Measurements from ENCODE around the gene SH3PXD2A. TPM values are rescaled to one million over a fixed set of nuclear protein-coding genes. Genes with fewer than 3 reads are reported as not detected.

SH3PXD2A gene
- total RNA-seq, 2 experiments from 2014 or later = 6.9 to 7.0 TPM

DNA sequence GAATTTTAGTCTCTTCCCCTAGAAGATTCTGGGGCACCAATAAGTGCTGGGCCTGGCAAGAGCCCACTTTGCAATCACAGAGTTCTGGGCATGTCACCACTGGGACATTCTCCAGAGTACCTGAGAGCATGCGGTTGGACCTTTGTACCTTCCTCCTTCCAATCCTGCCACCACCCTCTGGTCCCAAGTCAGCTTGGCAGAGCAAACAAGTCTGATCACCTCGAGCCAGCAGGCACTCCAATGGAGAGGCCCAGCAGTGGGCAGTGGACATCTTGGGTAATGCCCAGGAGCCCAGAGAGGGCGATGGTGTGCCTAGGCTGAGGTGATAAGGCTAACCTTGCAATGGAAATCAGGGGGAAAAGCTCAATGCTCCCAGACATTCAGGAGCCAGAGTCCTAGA, 43.4 kb downstream of the SH3PXD2A start:
- no peak overlapping the region for H3K4me3 ChIP-seq (ENCODE audit: low read length)
- H3K36me3 ChIP-seq (ENCODE audit: insufficient read depth, low read length) = no peaks in the 10 kb centered on the region
- H3K4me1 ChIP-seq (ENCODE audit: insufficient read depth, low read length) = no peaks in the 10 kb centered on the region
- ATAC-seq (ENCODE audit: poor library complexity) (no peak), DNase-seq (no peak)
- TF ChIP-seq, protein P1, sequence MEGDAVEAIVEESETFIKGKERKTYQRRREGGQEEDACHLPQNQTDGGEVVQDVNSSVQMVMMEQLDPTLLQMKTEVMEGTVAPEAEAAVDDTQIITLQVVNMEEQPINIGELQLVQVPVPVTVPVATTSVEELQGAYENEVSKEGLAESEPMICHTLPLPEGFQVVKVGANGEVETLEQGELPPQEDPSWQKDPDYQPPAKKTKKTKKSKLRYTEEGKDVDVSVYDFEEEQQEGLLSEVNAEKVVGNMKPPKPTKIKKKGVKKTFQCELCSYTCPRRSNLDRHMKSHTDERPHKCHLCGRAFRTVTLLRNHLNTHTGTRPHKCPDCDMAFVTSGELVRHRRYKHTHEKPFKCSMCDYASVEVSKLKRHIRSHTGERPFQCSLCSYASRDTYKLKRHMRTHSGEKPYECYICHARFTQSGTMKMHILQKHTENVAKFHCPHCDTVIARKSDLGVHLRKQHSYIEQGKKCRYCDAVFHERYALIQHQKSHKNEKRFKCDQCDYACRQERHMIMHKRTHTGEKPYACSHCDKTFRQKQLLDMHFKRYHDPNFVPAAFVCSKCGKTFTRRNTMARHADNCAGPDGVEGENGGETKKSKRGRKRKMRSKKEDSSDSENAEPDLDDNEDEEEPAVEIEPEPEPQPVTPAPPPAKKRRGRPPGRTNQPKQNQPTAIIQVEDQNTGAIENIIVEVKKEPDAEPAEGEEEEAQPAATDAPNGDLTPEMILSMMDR (IDR thresholded peaks at IDR 0.05) = no peak
- ChIA-PET POLR2A (no interaction called here), CTCF (no interaction called here)
- H3K36me3 Mint-ChIP-seq (ENCODE audit: low read depth) = no peaks in the 10 kb centered on the region
- intact Hi-C loops (cut with DNase I, micrococcal nuclease) = no loop called here
- H3K9me3 ChIP-seq (ENCODE audit: control insufficient read depth in 1 of 2, insufficient read depth in 1 of 2, low read length in 2 of 2) = no peaks in the 10 kb centered on the region
- no peaks in the 10 kb centered on the region for H3K9me3 Mint-ChIP-seq
- H3K4me1 Mint-ChIP-seq (ENCODE audit: low read depth) = no peaks in the 10 kb centered on the region
- no peak overlapping the region for H3K4me3 Mint-ChIP-seq
- no peak overlapping the region for H3K27ac ChIP-seq (ENCODE audit: low read depth in 1 of 2, low read length in 2 of 2)
- H3K27ac Mint-ChIP-seq = no peak overlapping the region
- H3K27me3 Mint-ChIP-seq = peaks cover 4% of the 10 kb centered on the region
- no peaks in the 10 kb centered on the region for H3K27me3 ChIP-seq (ENCODE audit: control insufficient read depth in 1 of 2, insufficient read depth in 2 of 2, low read length in 2 of 2)

- Histone ChIP-seq H3K9me3 (ENCODE audit: control insufficient read depth in 1 of 2, insufficient read depth in 1 of 2, low read length in 2 of 2) (no peaks in the 10 kb centered on the region), H3K27ac (ENCODE audit: low read depth in 1 of 2, low read length in 2 of 2) (no peak overlapping the region), H3K4me1 (ENCODE audit: insufficient read depth, low read length) (no peaks in the 10 kb centered on the region), H3K36me3 (ENCODE audit: insufficient read depth, low read length) (no peaks in the 10 kb centered on the region), H3K27me3 (ENCODE audit: control insufficient read depth in 1 of 2, insufficient read depth in 2 of 2, low read length in 2 of 2) (no peaks in the 10 kb centered on the region), H3K4me3 (ENCODE audit: low read length) (no peak overlapping the region)
- Mint-ChIP-seq H3K9me3 (no peaks in the 10 kb centered on the region), H3K27me3 (peaks cover 4% of the 10 kb centered on the region), H3K4me3 (no peak overlapping the region), H3K27ac (no peak overlapping the region), H3K36me3 (ENCODE audit: low read depth) (no peaks in the 10 kb centered on the region), H3K4me1 (ENCODE audit: low read depth) (no peaks in the 10 kb centered on the region)
- POLR2A ChIA-PET = no interaction called here
- TF ChIP-seq, protein P1 (IDR thresholded peaks at IDR 0.05) = no peak
- intact Hi-C loops (cut with DNase I, micrococcal nuclease) = no loop called here
- ATAC-seq (ENCODE audit: poor library complexity) (no peak), DNase-seq (no peak)
- CTCF ChIA-PET = no interaction called here
These were observed 43.9 kb downstream of the SH3PXD2A start for GRCh38 chr10:103811463-103811862.

DNA sequence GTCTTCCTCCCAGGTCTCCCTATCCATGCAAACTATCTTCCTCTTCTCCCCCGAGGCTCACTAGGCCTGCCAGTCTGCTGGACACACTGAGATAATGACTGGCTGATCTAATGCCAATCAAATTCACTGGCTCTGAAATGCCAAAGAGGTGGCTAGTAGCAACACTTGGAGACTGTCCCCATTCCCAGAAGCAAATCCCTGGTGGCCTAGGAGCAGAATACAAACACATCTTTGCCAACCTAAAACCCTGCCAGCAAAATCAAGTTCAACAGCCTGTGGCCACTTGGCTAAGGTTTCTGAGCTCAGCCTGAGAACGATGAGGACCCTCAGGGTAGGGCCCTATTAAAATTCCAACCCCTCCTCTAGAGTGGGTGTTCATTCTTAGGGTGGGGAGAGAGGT, 46.6 kb downstream of the SH3PXD2A start:
- H3K27me3 ChIP-seq (ENCODE audit: control insufficient read depth in 1 of 2, insufficient read depth in 2 of 2, low read length in 2 of 2) = no peaks in the 10 kb centered on the region
- TF ChIP-seq, protein P1 (IDR thresholded peaks at IDR 0.05) = no peak
- ChIA-PET CTCF (no interaction called here), POLR2A (no interaction called here)
- H3K4me1 Mint-ChIP-seq (ENCODE audit: low read depth) = peaks cover 5% of the 10 kb centered on the region
- DNase-seq (no peak), ATAC-seq (ENCODE audit: poor library complexity) (no peak)
- no peaks in the 10 kb centered on the region for H3K9me3 ChIP-seq (ENCODE audit: control insufficient read depth in 1 of 2, insufficient read depth in 1 of 2, low read length in 2 of 2)
- H3K4me3 Mint-ChIP-seq = no peak overlapping the region
- no peaks in the 10 kb centered on the region for H3K36me3 ChIP-seq (ENCODE audit: insufficient read depth, low read length)
- H3K27ac Mint-ChIP-seq = no peak overlapping the region
- H3K4me3 ChIP-seq (ENCODE audit: low read length) = no peak overlapping the region
- intact Hi-C loops (cut with DNase I, micrococcal nuclease) = no loop called here
- no peak overlapping the region for H3K27ac ChIP-seq (ENCODE audit: low read depth in 1 of 2, low read length in 2 of 2)
- no peaks in the 10 kb centered on the region for H3K27me3 Mint-ChIP-seq
- H3K4me1 ChIP-seq (ENCODE audit: insufficient read depth, low read length) = peaks cover 5% of the 10 kb centered on the region
- H3K9me3 Mint-ChIP-seq = no peaks in the 10 kb centered on the region
- no peaks in the 10 kb centered on the region for H3K36me3 Mint-ChIP-seq (ENCODE audit: low read depth)
